COLO668 (cell line): Measurements from ENCODE around the gene SRBD1.

Experiments used
- DNase-seq: peaks from one replicate; lab custom pipeline; 2025; ENCODE audit not compliant: unreplicated experiment; lab: John Stamatoyannopoulos, UW

SRBD1 gene

DNA sequence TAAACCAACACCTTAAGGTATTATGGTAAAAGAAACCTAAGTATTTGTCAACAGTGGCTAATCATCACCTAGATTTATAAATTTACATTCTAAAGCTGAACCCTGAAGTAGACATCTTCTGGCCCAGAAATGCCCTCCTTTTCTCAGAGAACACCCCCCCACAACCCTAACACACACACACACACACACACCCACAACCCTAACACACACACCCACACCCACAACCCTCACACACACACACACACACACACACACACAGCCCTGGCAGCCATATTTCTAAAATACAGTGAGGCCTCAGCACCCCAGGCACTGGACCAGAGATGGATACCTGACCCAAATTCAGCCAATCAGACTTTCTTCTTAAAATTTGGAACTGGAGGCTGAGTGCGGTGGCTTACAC, 14.3 kb downstream of the SRBD1 start:
- no peak for DNase-seq

GRCh38 chr2:45595721-45596435, 15.2 kb downstream of the SRBD1 start:
- DNase-seq, result no peak

GRCh38 chr2:45591073-45591472, 20.0 kb downstream of the SRBD1 start:
- DNase-seq, result no peak

DNA sequence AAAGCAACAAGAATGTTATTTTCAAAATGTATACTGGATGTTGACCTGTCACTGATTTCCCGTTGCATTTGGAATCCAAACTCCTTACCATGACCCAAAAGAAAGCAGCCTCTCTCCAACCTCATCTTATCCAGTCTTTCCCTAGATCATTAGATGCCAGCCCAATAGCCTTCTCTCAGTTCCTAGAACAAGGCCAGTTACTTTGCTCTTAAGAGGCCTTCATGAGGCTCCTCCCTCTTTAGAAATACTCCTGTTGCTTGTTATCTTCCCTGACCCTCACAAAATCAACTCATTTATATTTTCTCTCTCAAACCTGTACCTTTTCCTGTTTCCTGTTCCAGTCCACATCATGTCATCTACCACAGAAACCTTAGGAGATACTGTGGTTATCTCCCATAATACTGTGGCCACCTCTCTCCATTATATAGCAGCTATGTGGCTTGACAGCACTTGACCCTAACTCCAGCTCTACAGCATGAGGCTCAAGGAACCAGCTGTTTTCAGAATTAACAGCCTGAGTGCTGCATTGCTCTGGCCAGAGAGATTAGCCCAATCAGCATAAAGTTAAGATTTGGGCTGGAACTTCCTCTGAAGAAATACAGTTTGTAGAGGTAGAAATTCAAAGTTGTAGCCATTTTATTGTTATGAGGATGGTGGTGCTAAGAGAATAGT, 22.8 kb downstream of the SRBD1 start:
- no peak for DNase-seq

DNA sequence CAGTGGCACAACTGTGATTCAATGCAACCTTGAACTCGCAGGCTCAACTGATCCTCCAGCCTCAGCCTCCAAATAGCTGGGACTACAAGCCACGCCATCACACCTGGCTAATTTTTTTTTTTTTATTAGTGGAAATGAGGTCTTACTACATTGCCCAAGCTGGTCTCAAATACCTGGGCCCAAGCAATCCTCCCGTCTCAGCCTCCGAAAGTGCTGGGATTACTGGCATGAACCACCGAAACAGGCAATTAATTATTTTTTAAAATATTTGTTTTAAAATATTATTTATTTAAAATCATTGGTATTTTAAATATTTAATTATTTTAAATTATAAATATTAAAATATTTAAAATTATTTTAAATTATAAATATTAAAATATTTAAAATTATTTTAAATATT, 24.5 kb downstream of the SRBD1 start:
- no peak for DNase-seq

GRCh38 chr2:45585267-45585861, 25.7 kb downstream of the SRBD1 start:
- DNase-seq, result peak; percentile 10

DNA sequence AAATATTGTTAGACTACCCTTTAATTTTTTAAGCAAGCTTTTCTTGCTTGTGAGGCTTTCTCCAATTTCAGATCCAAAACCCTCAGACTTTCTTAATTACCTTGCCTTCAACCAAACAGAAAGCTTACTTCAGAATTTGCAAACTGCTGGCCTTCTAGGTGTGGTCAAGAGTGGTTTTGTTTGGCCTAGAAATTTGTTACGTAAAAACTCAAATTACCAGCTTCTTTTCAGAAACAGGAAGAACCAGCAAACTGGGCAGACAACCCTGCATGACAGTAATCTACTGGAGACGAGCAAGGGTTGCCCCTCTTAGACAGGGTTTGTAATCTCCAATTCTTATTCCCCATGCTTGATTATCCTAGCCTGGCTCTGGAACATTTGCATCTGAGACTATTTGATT, 27.1 kb downstream of the SRBD1 start:
- DNase-seq, result no peak

GRCh38 chr2:45582522-45582921, 28.5 kb downstream of the SRBD1 start:
- no peak for DNase-seq

DNA sequence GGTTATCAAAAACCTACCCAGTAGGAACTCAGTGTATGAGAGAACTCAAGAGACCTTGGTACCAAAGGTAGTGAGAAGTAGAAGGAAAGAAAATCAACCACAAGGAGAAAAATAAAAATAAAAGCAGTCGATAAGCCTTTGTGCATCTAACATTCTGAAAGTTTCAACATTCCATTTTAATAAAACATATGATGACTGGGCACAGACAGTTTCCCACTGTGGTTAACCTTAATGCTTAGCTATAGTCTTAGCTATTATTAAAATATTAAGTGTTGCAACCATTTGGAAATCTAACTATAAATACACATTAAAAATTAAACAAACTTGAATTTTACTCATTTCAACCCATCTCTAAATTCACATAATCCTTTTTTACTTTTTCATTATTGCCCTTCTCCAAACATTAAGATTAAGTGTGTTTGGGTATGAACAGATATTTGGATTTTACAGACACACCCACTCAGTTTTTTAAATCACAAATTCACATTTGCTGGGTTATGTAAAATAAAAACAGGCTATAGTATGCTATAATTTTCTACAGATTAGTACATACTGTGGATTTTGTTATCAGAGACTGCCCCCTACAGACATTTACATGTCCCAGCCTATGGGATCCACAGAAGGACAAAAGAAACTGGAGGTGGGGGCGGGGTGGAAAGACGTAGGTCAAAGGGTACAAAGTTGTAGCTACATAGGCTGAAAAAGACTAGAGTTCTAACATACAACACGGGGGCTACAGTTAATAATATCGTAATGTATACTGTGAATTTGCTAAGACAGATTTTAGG, 32.8 kb downstream of the SRBD1 start:
- DNase-seq, result no peak

GRCh38 chr2:45577441-45577840, 33.6 kb downstream of the SRBD1 start:
- no peak for DNase-seq

DNA sequence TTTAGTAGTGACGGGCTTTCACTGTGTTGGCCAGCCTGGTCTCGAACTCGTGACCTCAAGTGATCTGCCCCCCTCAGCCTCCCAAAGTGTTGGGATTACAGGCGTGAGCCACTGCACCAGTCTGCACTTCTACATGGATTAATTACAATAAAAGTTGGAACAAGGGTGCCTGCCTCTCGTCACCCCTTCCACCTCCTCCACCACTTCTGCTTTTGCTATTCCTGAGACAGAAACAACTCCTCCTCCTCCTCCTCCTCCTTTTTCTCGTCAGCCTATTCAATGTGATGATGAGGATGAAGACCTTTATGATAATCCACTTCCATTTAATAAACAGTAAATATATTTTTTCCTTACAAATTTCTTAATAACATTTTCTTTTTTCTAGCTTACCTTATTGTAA, 35.2 kb downstream of the SRBD1 start:
- no peak for DNase-seq

- DNase-seq, result no peak
These were observed 38.1 kb downstream of the SRBD1 start for GRCh38 chr2:45572979-45573378.

DNA sequence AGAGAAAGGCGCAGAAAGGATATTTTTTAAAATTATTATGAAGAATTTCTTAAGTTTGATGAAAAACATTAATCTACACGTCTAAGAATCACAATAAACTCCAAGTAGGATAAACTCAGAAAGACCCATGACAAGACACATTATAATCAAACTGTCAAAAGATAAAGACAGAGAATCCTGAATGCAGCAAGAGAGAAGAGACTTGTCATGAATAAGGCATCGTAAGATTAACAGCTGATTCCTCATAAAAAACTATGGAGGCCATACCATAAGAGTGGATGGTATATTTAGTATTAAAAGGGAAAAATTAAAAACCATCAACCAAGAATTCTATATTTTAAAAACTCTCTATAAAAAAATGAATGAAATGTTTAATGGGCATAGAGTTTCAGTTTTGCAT, 39.1 kb downstream of the SRBD1 start:
- DNase-seq, result no peak

DNA sequence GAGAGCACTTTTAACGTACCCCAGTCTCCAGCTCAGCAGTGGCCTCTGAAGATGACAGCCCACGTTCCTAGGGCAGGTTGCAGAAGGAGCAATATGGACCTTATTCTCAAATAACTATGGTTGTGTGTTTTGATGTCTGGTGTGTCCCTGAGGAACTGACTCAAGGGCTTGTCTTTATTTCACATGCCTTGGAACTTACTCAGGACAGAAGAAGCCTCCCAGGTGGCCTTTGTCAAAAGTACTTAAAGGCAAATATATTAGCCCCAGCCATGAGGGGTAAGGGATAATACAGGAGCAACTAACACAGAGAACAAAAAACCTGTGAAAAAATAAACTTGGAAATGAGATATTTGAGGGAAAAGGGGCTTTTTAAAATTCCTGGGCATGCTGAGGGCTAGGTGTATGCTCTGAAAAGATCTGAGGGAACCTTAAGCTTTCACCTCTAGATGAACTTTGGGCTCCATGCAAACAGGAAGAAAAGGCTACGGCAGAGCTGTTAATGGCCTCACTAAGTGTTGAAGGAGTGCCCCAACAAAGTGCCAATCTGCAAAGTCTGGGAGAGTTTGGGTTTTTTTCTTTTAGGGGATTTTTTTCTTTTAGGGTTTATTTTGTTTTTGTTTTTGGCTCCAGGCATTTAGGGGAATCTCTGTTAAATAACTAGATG, 40.3 kb downstream of the SRBD1 start:
- no peak for DNase-seq

DNA sequence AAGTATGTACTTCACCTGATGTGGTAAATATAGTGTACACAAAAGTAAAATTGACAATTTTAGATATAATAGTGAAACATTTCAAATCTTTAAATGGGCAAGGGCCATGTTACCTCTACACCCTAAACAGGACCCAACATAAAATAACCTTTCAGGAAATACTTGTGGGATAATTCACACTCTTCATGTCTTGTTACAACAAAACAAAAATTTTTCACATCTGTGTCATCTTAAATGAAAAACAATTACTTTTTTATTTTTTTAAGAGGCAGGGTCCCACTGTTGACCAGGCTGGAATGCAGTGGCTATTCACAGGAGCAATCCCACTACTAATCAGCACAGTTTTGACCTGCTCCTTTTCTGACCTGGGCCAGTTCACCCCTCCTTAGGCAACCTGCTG, 42.1 kb downstream of the SRBD1 start:
- no peak for DNase-seq

GRCh38 chr2:45567974-45568789, 42.9 kb downstream of the SRBD1 start:
- DNase-seq, result no peak

DNA sequence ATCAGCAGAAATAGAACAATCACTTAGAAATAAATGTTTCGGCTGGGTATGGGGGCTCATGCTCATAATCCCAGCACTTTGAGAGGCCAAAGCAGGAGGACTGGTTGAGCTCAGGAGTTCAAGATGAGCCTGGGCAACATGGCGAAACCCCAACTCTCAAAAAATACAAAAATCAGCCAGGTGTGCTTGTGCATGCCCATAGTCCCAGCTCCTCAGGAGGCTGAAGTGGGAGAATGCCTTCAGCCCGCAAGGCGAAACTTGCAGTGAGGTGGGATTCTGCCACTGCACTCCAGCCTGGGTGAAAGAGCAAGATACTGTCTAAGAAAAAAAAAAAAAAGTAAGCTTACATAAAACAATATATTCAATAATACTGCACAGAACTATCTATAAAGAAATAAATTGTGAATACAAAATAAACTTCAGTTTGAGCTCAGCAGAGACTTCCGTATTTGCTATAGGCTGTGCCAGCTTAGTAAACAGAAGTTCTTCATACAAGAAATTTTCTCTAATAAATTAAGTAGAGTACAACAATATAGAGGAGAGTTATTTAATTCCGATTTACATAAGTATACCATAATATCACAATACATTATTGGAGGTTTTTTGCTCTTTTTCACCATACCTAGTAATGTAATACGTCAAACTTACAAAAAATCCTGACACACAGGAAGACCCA, 43.6 kb downstream of the SRBD1 start:
- DNase-seq, result no peak

DNA sequence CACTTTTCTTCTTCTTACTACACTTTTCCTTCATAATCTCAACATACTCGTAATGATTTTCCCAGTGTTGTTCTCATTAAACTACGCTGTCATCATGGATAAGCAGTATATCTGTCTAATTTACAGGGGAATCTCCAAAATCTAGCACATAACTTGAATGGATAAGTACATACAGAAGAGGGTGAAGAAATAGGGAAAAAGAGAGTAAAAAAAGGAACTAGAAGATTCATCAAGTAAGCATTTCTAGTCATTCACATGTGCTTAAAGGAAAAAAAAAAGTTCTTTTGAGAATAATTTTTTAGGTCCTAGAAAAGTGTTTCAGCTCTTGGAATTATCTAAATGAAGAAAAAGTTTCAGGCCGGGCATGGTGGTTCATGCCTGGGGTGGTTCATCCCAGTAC, 51.6 kb downstream of the SRBD1 start:
- no peak for DNase-seq

GRCh38 chr2:45554742-45555140, 56.3 kb downstream of the SRBD1 start:
- no peak for DNase-seq
